Hepatocyte (in vitro differentiated cells): ENCODE data around the gene PTPRT. TPM values are rescaled to one million over a fixed set of nuclear protein-coding genes. Genes with fewer than 3 reads are reported as not detected.

Experiments
- DNase-seq: peaks from one replicate; pipeline ENCODE4 v3.0.0-alpha.2; 2016; ENCODE audit warnings: low spot score
- H2AFZ ChIP-seq: fragments of 200-600 bp; sonication (generic); 2 replicates; pipeline ENCODE4 v1.6.0; 2016; ENCODE audit warnings: antibody characterized with exemption, mild to moderate bottlenecking
- H3K27ac ChIP-seq: fragments of 200-600 bp; sonication (generic); 2 replicates; pipeline ENCODE4 v1.5.1; 2016; ENCODE audit warnings: mild to moderate bottlenecking
- H3K27me3 ChIP-seq: fragments of 200-600 bp; sonication (generic); 2 replicates; pipeline ENCODE4 v1.6.1; 2016
- H3K36me3 ChIP-seq: fragments of 200-600 bp; sonication (generic); replicated peaks from 2 replicates; pipeline ENCODE4 v1.5.1; 2016; ENCODE audit warnings: low read depth; ENCODE audit not compliant: insufficient read depth
- H3K4me1 ChIP-seq: fragments of 200-600 bp; sonication (generic); 2 replicates; pipeline ENCODE4 v1.5.1; 2016; ENCODE audit warnings: mild to moderate bottlenecking, moderate library complexity; ENCODE audit not compliant: insufficient read depth
- H3K4me2 ChIP-seq: fragments of 200-600 bp; sonication (generic); 2 replicates; pipeline ENCODE4 v1.6.0; 2016
- H3K4me3 ChIP-seq: fragments of 200-600 bp; sonication (generic); 2 replicates; pipeline ENCODE4 v1.5.1; 2016; ENCODE audit warnings: mild to moderate bottlenecking
- H3K79me2 ChIP-seq: fragments of 200-600 bp; sonication (generic); 2 replicates; pipeline ENCODE4 v1.6.0; 2017; ENCODE audit warnings: mild to moderate bottlenecking
- H3K9me2 ChIP-seq: fragments of 200-600 bp; sonication (generic); replicated peaks from 2 replicates; pipeline ENCODE4 v1.6.0; 2017; ENCODE audit warnings: mild to moderate bottlenecking; ENCODE audit not compliant: insufficient read depth
- H3K9me3 ChIP-seq: fragments of 200-600 bp; sonication (generic); 2 replicates; pipeline ENCODE4 v1.5.1; 2016; ENCODE audit warnings: low read depth, mild to moderate bottlenecking
- H4K20me1 ChIP-seq: fragments of 200-600 bp; sonication (generic); 2 replicates; pipeline ENCODE4 v1.6.0; 2016; ENCODE audit warnings: mild to moderate bottlenecking; ENCODE audit not compliant: insufficient read depth, poor library complexity, severe bottlenecking
- EZH2 ChIP-seq: fragments of 200-600 bp; sonication (generic); IDR thresholded peaks from 2 replicates; pipeline ENCODE4 v1.6.1; 2016; ENCODE audit warnings: antibody characterized with exemption, mild to moderate bottlenecking, borderline replicate concordance
- EZH2phosphoT487 ChIP-seq: fragments of 200-600 bp; sonication (generic); IDR thresholded peaks from one replicate; pipeline ENCODE4 v1.6.1; 2018; ENCODE audit warnings: antibody characterized with exemption, mild to moderate bottlenecking, low read depth, moderate library complexity; ENCODE audit not compliant: unreplicated experiment, severe bottlenecking
- WGBS: methylation state at CpG from one replicate; pipeline ENCODE4 v1.1.6; 2016; ENCODE audit warnings: low lambda C conversion rate; ENCODE audit errors: missing lambda C conversion rate; 5-methylcytosine and 5-hydroxymethylcytosine counted together
- polyA plus RNA-seq: library from polyadenylated mRNA; unstranded; fragments of >200 nt; fragmentation: Nextera tagmentation; extraction: Ambion mirVana; gene quantifications from 2 replicates; pipeline ENCODE4 v1.2.1, GENCODE V29; 2016
- total RNA-seq: library from RNA; depleted of rRNA; stranded (reverse); fragments of >200 nt; gene quantifications from 2 replicates; pipeline ENCODE4 v1.2.3, GENCODE V29; 2014
- TF ChIP-seq, protein P1 (sequence below): fragments of 200-600 bp; sonication (generic); IDR thresholded peaks from 2 replicates; pipeline ENCODE4 v1.5.1; 2016; ENCODE audit warnings: antibody characterized with exemption, mild to moderate bottlenecking; ENCODE audit not compliant: poor library complexity

The PTPRT gene
- total and polyA plus RNA-seq, 2 experiments from 2014 or later = 0.47 to 0.83 TPM

DNA sequence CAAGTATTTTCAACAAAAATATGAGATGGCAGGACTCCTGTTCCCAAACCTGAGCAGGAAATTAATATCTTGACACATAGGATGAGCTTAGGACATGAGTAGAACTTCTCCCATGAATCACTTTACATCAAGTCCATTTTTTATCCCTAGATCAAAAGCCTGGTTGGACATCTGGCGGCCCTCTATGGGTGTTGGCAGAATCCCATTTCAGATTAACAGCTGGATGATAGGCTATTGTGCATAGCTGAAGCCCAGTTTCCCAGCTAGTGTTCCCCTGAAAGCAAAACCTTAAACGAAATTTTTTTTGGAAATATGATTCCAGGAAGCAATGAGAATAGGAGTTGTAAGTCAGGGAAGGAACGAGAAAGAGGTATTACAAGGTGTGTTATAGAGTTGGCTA lies 1122.1 kb downstream of the PTPRT start:
- Histone ChIP-seq H3K4me1 (no peaks in the 10 kb centered on the region), H4K20me1 (no peaks in the 10 kb centered on the region), H3K79me2 (no peaks in the 10 kb centered on the region), H3K9me3 (no peaks in the 10 kb centered on the region), H3K27ac (no peak overlapping the region), H3K36me3 (no peaks in the 10 kb centered on the region), H2AFZ (no peak overlapping the region), H3K4me3 (no peak overlapping the region), H3K9me2 (no peaks in the 10 kb centered on the region), H3K4me2 (no peak overlapping the region), H3K27me3 (peaks cover 3% of the 10 kb centered on the region)
- WGBS = 58% methylated on average over 3 of the region's 3 CpGs
- DNase-seq = no peak
- no peak for TF ChIP-seq EZH2
- TF ChIP-seq, protein P1, sequence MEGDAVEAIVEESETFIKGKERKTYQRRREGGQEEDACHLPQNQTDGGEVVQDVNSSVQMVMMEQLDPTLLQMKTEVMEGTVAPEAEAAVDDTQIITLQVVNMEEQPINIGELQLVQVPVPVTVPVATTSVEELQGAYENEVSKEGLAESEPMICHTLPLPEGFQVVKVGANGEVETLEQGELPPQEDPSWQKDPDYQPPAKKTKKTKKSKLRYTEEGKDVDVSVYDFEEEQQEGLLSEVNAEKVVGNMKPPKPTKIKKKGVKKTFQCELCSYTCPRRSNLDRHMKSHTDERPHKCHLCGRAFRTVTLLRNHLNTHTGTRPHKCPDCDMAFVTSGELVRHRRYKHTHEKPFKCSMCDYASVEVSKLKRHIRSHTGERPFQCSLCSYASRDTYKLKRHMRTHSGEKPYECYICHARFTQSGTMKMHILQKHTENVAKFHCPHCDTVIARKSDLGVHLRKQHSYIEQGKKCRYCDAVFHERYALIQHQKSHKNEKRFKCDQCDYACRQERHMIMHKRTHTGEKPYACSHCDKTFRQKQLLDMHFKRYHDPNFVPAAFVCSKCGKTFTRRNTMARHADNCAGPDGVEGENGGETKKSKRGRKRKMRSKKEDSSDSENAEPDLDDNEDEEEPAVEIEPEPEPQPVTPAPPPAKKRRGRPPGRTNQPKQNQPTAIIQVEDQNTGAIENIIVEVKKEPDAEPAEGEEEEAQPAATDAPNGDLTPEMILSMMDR = no peak
- no peak for TF ChIP-seq EZH2phosphoT487

DNA sequence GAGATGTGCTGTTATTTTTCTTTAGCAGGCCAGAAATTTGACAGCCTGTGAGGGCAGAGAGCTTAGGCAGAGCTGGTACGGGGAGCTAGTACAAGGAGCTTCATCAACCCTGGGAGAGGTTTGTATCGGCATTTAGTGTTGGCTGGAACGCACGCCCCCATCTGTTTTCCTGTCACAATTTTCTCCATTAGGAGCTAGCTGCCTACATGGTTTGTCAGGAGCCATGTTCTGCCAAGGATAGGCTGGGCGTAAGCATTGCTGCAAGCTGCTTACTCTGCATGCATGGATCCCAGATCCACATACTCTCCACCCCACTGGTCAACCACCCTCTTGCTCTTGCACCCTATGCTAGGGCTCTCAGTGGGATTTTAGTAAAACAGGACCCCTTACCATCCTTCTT lies 1122.5 kb downstream of the PTPRT start:
- H3K27me3 ChIP-seq = peaks cover 3% of the 10 kb centered on the region
- TF ChIP-seq, protein P1 = no peak
- TF ChIP-seq EZH2phosphoT487 (no peak), EZH2 (no peak)
- no peaks in the 10 kb centered on the region for H3K9me3 ChIP-seq
- H3K4me3 ChIP-seq = no peak overlapping the region
- no peak overlapping the region for H3K4me2 ChIP-seq
- H3K27ac ChIP-seq = no peak overlapping the region
- no peak for DNase-seq
- H2AFZ ChIP-seq = no peak overlapping the region
- no peaks in the 10 kb centered on the region for H3K79me2 ChIP-seq
- H3K36me3 ChIP-seq = no peaks in the 10 kb centered on the region
- H3K4me1 ChIP-seq = no peaks in the 10 kb centered on the region
- no peaks in the 10 kb centered on the region for H3K9me2 ChIP-seq
- no peaks in the 10 kb centered on the region for H4K20me1 ChIP-seq
- WGBS = 83% methylated on average over 5 of the region's 5 CpGs

DNA sequence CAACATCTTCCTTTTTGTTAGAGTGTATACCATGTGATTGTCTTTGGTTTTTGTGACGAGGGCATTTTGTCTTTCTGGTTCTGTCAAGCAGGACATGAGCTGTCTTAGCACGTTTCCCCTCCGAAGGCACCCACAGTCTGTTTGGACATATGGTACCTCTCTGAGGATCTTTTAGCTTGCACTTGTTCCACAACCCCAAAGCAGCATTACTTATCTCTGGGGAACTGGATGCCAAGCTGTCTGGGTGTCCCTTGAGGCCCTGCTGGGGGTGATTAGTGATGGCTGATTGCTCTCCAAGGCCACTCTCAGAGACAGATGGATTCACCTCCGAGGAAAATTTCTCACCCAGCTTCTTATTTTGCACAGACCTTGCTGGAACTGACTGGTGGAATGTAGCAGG lies 1126.6 kb downstream of the PTPRT start:
- no peak for DNase-seq
- WGBS = 77% methylated on average over 4 of the region's 4 CpGs

More for the DNA sequence above, 1126.6 kb downstream of the PTPRT start:
- no peak overlapping the region for H3K27ac ChIP-seq
- no peak overlapping the region for H3K4me2 ChIP-seq
- H3K27me3 ChIP-seq = no peaks in the 10 kb centered on the region
- no peaks in the 10 kb centered on the region for H3K79me2 ChIP-seq
- H2AFZ ChIP-seq = no peak overlapping the region
- H3K36me3 ChIP-seq = no peaks in the 10 kb centered on the region
- no peaks in the 10 kb centered on the region for H3K9me2 ChIP-seq
- TF ChIP-seq EZH2phosphoT487 (no peak), EZH2 (no peak)
- TF ChIP-seq, protein P1 = no peak
- no peaks in the 10 kb centered on the region for H3K4me1 ChIP-seq
- no peaks in the 10 kb centered on the region for H3K9me3 ChIP-seq
- H4K20me1 ChIP-seq = no peaks in the 10 kb centered on the region
- no peak overlapping the region for H3K4me3 ChIP-seq
